HepG2 (cell line): ENCODE results near the gene PLXNA3. TPM values are rescaled to one million over a fixed set of nuclear protein-coding genes. Genes with fewer than 3 reads are reported as not detected.

ENCODE experiments used
- BHLHE40 ChIP-seq: IDR thresholded peaks from 2 replicates; pipeline ENCODE4 v1.6.1; 2011; ENCODE audit warnings: low read length, improper control_type of control experiment
- CEBPB ChIP-seq: IDR thresholded peaks from 2 replicates; pipeline ENCODE4 v1.6.1; 2011; ENCODE audit warnings: low read depth, low read length, improper control_type of control experiment, borderline replicate concordance
- CHD2 ChIP-seq: IDR thresholded peaks from 2 replicates; pipeline ENCODE4 v1.6.1; 2011; ENCODE audit warnings: low read depth, low read length, improper control_type of control experiment
- HBP1 ChIP-seq: IDR thresholded peaks from 2 replicates; pipeline ENCODE4 v1.6.1; 2016; ENCODE audit warnings: low read depth, control low read depth
- HNRNPK ChIP-seq: fragments of 200-400 bp; formaldehyde crosslinking; IDR thresholded peaks from 2 replicates; pipeline ENCODE4 v1.6.1; 2018; ENCODE audit warnings: low read length, low read depth, moderate library complexity, mild to moderate bottlenecking; ENCODE audit not compliant: poor library complexity, severe bottlenecking
- KLF9 ChIP-seq: IDR thresholded peaks from 2 replicates; pipeline ENCODE4 v1.6.1; 2016; ENCODE audit warnings: low read depth
- NFRKB ChIP-seq: fragments of 450-650 bp; IDR thresholded peaks from 2 replicates; pipeline ENCODE4 v1.6.1; 2017
- ZBTB46 ChIP-seq: sonication (generic); formaldehyde crosslinking; IDR thresholded peaks from 2 replicates; pipeline ENCODE4 v1.4.0; 2020; ENCODE audit warnings: mild to moderate bottlenecking, missing genetic modification reagents, borderline replicate concordance
- ZFP1 ChIP-seq: IDR thresholded peaks from 2 replicates; pipeline ENCODE4 v1.6.1; 2016
- ZHX2 ChIP-seq, 2 experiments: sonication (generic) in 1 of 2; formaldehyde crosslinking in 1 of 2; IDR thresholded peaks; 2 replicates each; pipeline versions ENCODE4 v1.6.1 to v1.9.0; 2014 to 2022; ENCODE audit warnings: antibody characterized with exemption in 1 of 2, borderline replicate concordance in 1 of 2, inconsistent platforms in 1 of 2, low read depth in 1 of 2, missing genetic modification reagents in 1 of 2
- ZNF101 ChIP-seq: sonication (generic); formaldehyde crosslinking; IDR thresholded peaks from 2 replicates; pipeline ENCODE4 v1.4.0; 2020; ENCODE audit warnings: mild to moderate bottlenecking, low read depth, missing genetic modification reagents, borderline replicate concordance
- ZNF205 ChIP-seq: IDR thresholded peaks from 2 replicates; pipeline ENCODE4 v1.6.1; 2018; ENCODE audit warnings: missing biosample characterization, missing genetic modification reagents
- ZNF547 ChIP-seq: sonication (generic); formaldehyde crosslinking; IDR thresholded peaks from 2 replicates; pipeline ENCODE4 v1.5.1; 2020; ENCODE audit warnings: mild to moderate bottlenecking, missing genetic modification reagents
- ZNF550 ChIP-seq: sonication (generic); formaldehyde crosslinking; IDR thresholded peaks from 2 replicates; pipeline ENCODE4 v1.4.0; 2020; ENCODE audit warnings: mild to moderate bottlenecking, missing genetic modification reagents, borderline replicate concordance
- ZNF556 ChIP-seq: sonication (generic); formaldehyde crosslinking; IDR thresholded peaks from 2 replicates; pipeline ENCODE4 v1.4.0; 2020; ENCODE audit warnings: mild to moderate bottlenecking, missing genetic modification reagents, borderline replicate concordance
- ZNF777 ChIP-seq: sonication (generic); formaldehyde crosslinking; IDR thresholded peaks from 2 replicates; pipeline ENCODE4 v1.4.0; 2020; ENCODE audit warnings: missing genetic modification reagents
- ZNF780A ChIP-seq: sonication (generic); formaldehyde crosslinking; IDR thresholded peaks from 2 replicates; pipeline ENCODE4 v1.8.0; 2022; ENCODE audit warnings: mild to moderate bottlenecking, missing genetic modification reagents, moderate library complexity
- ZNF841 ChIP-seq: sonication (generic); formaldehyde crosslinking; IDR thresholded peaks from 2 replicates; pipeline ENCODE4 v1.8.1; 2023; ENCODE audit warnings: missing genetic modification reagents, borderline replicate concordance
- polyA plus RNA-seq, 8 experiments: library from polyadenylated mRNA; depleted of rRNA in 3 of 8; stranded (reverse) in 7 of 8; unstranded in 1 of 8; fragments of >200 nt; fragmentation: Illumina TruSeq in 4 of 8; extraction: Trizol in 4 of 8; gene quantifications; 2 replicates each; pipeline versions ENCODE4 v1.2.1 to v1.2.3, GENCODE V29; 2011 to 2016; ENCODE audit warnings: low read depth in 4 of 8, missing spikeins in 1 of 8, mixed read lengths in 1 of 8; ENCODE audit not compliant: insufficient read depth in 1 of 8
- total RNA-seq, 5 experiments: library from RNA; depleted of rRNA; stranded (reverse); fragments of >200 nt; fragmentation: Illumina TruSeq; extraction: Trizol; gene quantifications; 2 replicates each; pipeline ENCODE4 v1.2.3, GENCODE V29; 2016; ENCODE audit warnings: low read depth in 1 of 5
- TF ChIP-seq, protein P1 (sequence below): sonication (generic); formaldehyde crosslinking; IDR thresholded peaks from 2 replicates; pipeline ENCODE4 v1.4.0; 2020; ENCODE audit warnings: mild to moderate bottlenecking, missing genetic modification reagents

PLXNA3 gene
- total and polyA plus RNA-seq, 2 of the 13 experiments (the other 11 are each of a cell fraction or from before 2014, with no cell fraction given): 5.8 to 20.6 TPM

- TF ChIP-seq, protein P1, sequence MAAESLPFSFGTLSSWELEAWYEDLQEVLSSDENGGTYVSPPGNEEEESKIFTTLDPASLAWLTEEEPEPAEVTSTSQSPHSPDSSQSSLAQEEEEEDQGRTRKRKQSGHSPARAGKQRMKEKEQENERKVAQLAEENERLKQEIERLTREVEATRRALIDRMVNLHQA (CRISPR knock-in tag): no peak
- peak; percentile 53; the same call in 1 of the 2 replicates for TF ChIP-seq ZNF777 (CRISPR knock-in tag)
- no peak for TF ChIP-seq ZNF841
- TF ChIP-seq ZBTB46 (CRISPR knock-in tag): no peak
- TF ChIP-seq ZNF547: peak; percentile 59; the same call in 1 of the 2 replicates
- TF ChIP-seq ZNF550: no peak
- TF ChIP-seq CEBPB: no peak
- 0 out of 2 replicates have a peak, but pooled peaks have one; percentile 43 for TF ChIP-seq BHLHE40
- TF ChIP-seq ZFP1: no peak
- TF ChIP-seq ZNF556 (CRISPR knock-in tag): no peak
- no peak for TF ChIP-seq HBP1 (CRISPR knock-in tag)
- no peak for TF ChIP-seq ZNF205 (CRISPR knock-in tag)
- peak; percentile 47; the same call in 1 of the 2 replicates for TF ChIP-seq CHD2
- no peak for TF ChIP-seq KLF9 (CRISPR knock-in tag)
- TF ChIP-seq ZNF101 (CRISPR knock-in tag): no peak
- no peak for TF ChIP-seq NFRKB
- TF ChIP-seq ZNF780A (CRISPR knock-in tag): no peak
- no peak for TF ChIP-seq HNRNPK
- 0 out of 2 replicates have a peak, but pooled peaks have one; percentile 40 for TF ChIP-seq ZHX2 (IDR thresholded peaks at IDR 0.05; ENCODE audit: low read depth)
- TF ChIP-seq ZHX2 (CRISPR knock-in tag; IDR thresholded peaks at IDR 0.05; ENCODE audit: borderline replicate concordance): no peak
These were observed 29.6 kb upstream of the PLXNA3 start, which contains the start of gene ATP6AP1 (continued) for GRCh38 chrX:154428176-154429171.
